Esophagus (tissue), 2 donors: Measurements from ENCODE around the gene UTP14C. TPM values are rescaled to one million over a fixed set of nuclear protein-coding genes. Genes with fewer than 3 reads are reported as not detected.

ENCODE experiments used
- H3K27ac ChIP-seq, 2 donors: one replicate each; pipeline ENCODE4 v1.5.1; 2013; ENCODE audit warnings: low read depth in 2 of 2, mild to moderate bottlenecking in 2 of 2, inconsistent platforms in 1 of 2, low read length in 1 of 2, moderate library complexity in 1 of 2
- H3K27me3 ChIP-seq, 2 donors: one replicate each; pipeline ENCODE4 v1.6.1; 2013; ENCODE audit warnings: low read length in 2 of 2, control low read depth in 1 of 2, mild to moderate bottlenecking in 1 of 2; ENCODE audit not compliant: insufficient read depth in 2 of 2, control insufficient read depth in 1 of 2
- H3K36me3 ChIP-seq, 2 donors: one replicate each; pipeline ENCODE4 v1.6.1; 2013; ENCODE audit warnings: low read length in 1 of 2; ENCODE audit not compliant: control insufficient read depth in 2 of 2, insufficient read depth in 2 of 2
- H3K4me1 ChIP-seq, 2 donors: one replicate each; pipeline ENCODE4 v1.6.1; 2013; ENCODE audit warnings: low read length in 1 of 2; ENCODE audit not compliant: control insufficient read depth in 2 of 2, insufficient read depth in 2 of 2
- H3K4me3 ChIP-seq, 2 donors: one replicate each; pipeline ENCODE4 v1.5.1; 2013; ENCODE audit warnings: low read length in 2 of 2, mild to moderate bottlenecking in 2 of 2, low read depth in 1 of 2, moderate library complexity in 1 of 2
- H3K9me3 ChIP-seq, 2 donors: one replicate each; pipeline ENCODE4 v1.6.1; 2013; ENCODE audit warnings: mild to moderate bottlenecking in 2 of 2, low read depth in 1 of 2, low read length in 1 of 2, moderate library complexity in 1 of 2; ENCODE audit not compliant: control insufficient read depth in 2 of 2, insufficient read depth in 1 of 2
- WGBS, 2 donors: extraction: QIAGEN DNeasy Blood & Tissue Kit; methylation state at CpG; one replicate each; pipeline ENCODE4 v1.1.7; 2013; 5-methylcytosine and 5-hydroxymethylcytosine counted together
- polyA plus RNA-seq, 2 donors: library from polyadenylated mRNA; stranded (reverse); fragments of 200-250 nt; gene quantifications; one replicate each; pipeline ENCODE4 v1.2.3, GENCODE V29; 2013
- donor health status: healthy with polysubstance abuse.
- donor health status: Bipolar disorder and iron deficiency.

UTP14C gene
- polyA plus RNA-seq, 2 donors: 1.7 to 3.1 TPM

DNA sequence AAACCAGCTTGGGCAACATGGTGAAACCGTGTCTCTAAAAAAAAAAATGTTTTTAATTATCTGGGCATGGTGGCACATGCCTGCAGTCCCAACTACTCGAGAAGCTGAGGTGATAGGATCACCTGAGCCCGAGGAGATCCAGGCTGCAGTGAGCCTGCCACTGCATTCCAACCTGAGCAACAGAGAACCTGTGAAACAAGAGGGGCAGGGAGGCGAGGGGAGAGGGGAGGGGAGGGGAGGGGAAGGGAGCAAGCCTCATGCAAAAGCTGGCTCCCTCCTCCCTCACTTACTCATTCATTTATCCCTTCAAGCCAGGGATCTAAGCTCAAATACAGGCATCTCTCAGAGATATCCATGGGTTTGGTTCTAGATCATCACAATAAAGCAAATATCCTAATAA lies 22.1 kb upstream of the UTP14C start:
- Histone ChIP-seq H3K27me3 (no peaks in the 10 kb centered on the region), H3K27ac (no peak overlapping the region), H3K4me1 (peaks cover 0 to 3% of the 10 kb centered on the region in 2 donors), H3K9me3 (no peaks in the 10 kb centered on the region), H3K36me3 (no peaks in the 10 kb centered on the region), H3K4me3 (no peak overlapping the region)
- 41 to 50% methylated on average over 3 of the region's 4 CpGs for WGBS, 2 donors

- Histone ChIP-seq H3K36me3 (no peaks in the 10 kb centered on the region), H3K9me3 (no peaks in the 10 kb centered on the region), H3K4me3 (no peak overlapping the region), H3K4me1 (peaks cover 0 to 3% of the 10 kb centered on the region in 2 donors), H3K27ac (no peak overlapping the region), H3K27me3 (no peaks in the 10 kb centered on the region)
- 74 to 89% methylated on average over 4 of the region's 4 CpGs for WGBS, 2 donors
Observed at GRCh38 chr13:52003541-52003940, 20.9 kb upstream of the UTP14C start.

DNA sequence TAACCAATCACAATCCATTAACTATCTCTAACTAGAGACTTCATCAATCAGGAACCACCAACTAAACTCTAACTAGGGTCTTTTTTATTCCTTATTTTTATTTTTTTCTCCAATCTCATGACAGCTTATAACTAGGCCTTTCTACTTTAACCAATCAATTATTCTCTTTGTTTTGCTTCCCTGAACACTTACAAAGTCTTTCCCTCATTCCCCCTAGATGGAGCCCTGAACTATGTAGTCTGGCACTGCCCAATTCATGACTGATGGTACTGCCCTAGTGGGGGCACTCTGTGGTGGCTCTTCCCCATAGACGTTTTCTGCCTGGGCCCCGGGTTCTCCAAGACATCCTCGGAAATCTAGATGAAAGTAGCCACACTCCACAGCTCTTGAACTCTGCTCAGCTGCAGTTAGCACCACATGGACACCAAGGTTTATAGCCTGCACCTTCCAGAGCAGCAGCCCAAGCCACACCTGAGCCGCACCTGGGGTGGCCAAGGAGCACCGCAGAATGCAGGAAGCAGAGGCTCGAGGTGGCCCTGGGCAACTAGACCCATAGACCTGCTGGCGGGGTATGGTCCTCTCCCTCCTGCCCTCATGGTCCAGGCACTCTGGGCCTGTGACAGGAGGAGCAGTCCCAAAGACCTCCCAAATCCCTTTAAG lies 19.9 kb upstream of the UTP14C start:
- no peak overlapping the region for H3K27ac ChIP-seq
- H3K4me3 ChIP-seq: no peak overlapping the region
- H3K36me3 ChIP-seq: no peaks in the 10 kb centered on the region
- no peaks in the 10 kb centered on the region for H3K9me3 ChIP-seq
- H3K4me1 ChIP-seq: peaks cover 0 to 1% of the 10 kb centered on the region in 2 donors
- H3K27me3 ChIP-seq: no peaks in the 10 kb centered on the region
- WGBS, 2 donors: 72 to 82% methylated on average over 7 of the region's 7 CpGs

GRCh38 chr13:52005841-52006522 lies 18.5 kb upstream of the UTP14C start:
- H3K4me1 ChIP-seq: no peaks in the 10 kb centered on the region
- no peaks in the 10 kb centered on the region for H3K27me3 ChIP-seq
- H3K27ac ChIP-seq: no peak overlapping the region
- 86 to 87% methylated on average over 13 of the region's 13 CpGs for WGBS, 2 donors
- no peaks in the 10 kb centered on the region for H3K36me3 ChIP-seq
- H3K9me3 ChIP-seq: no peaks in the 10 kb centered on the region
- H3K4me3 ChIP-seq: no peak overlapping the region

- whole genome bisulfite sequencing, 2 donors: 82 to 84% methylated on average over 8 of the region's 8 CpGs
- Histone ChIP-seq H3K27ac (no peak overlapping the region), H3K4me1 (no peaks in the 10 kb centered on the region), H3K27me3 (no peaks in the 10 kb centered on the region), H3K9me3 (no peaks in the 10 kb centered on the region), H3K36me3 (no peaks in the 10 kb centered on the region), H3K4me3 (no peak overlapping the region)
Observed at GRCh38 chr13:52006523-52007245, 17.8 kb upstream of the UTP14C start.

GRCh38 chr13:52009946-52010345 lies 14.5 kb upstream of the UTP14C start:
- no peaks in the 10 kb centered on the region for H3K36me3 ChIP-seq
- H3K4me3 ChIP-seq: no peak overlapping the region
- 62 to 67% methylated on average over 6 of the region's 6 CpGs for WGBS, 2 donors

DNA sequence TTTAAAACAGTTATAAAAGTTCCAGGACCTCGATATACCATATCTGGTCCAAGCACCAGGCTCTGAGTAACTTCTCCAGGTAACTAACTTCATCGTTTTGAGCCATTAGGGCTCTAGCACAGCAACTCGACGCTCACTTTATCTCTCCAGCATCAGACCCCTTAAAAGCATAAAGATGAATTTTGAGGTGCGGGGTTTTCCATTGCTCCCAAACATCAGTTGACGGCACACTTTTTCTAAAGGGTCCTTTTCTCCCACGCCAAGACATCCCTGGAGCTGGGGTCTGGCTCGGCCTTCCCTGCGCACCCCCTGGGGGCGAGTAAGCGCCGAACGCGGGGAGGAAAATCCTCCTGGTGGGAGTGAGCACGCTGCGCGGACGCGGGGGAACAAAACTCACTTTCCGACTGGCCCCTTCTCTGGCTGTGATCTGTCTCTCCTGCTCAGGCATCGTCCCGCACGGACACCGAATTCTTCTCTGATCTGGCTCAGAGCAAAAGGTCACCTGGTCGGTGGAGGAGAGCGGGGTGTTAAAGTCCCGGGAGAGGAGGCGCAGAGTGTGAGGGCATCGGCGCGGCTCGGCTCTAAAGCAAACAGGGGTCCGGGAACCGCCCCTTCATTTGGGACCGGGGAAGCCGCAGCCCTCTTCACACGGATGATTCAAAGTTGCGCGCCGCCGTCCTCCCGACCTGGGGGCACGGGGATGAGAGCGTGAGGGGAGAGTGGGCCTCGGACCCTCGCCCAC lies 13.4 kb upstream of the UTP14C start, which contains the start of gene ATP7B:
TSS of gene ATP7B (minus strand) at position 561 of the 742 bp plus-strand sequence. CDS start at position 448, 113 bp downstream.
- H3K4me3 ChIP-seq: peak within 1 kb of the TSS; percentile 82 to 90
- 5% methylated on average over 46 of the region's 46 CpGs for WGBS, 2 donors
- H3K27ac ChIP-seq: peak within 1 kb of the TSS; percentile 29 to 74
- no peaks in the 10 kb centered on the region for H3K36me3 ChIP-seq
- H3K9me3 ChIP-seq: no peaks in the 10 kb centered on the region
- no peaks in the 10 kb centered on the region for H3K27me3 ChIP-seq
- H3K4me1 ChIP-seq: no peaks in the 10 kb centered on the region

More at GRCh38 chr13:52009946-52010345, 14.5 kb upstream of the UTP14C start:
- Histone ChIP-seq H3K27ac (no peak overlapping the region), H3K27me3 (no peaks in the 10 kb centered on the region), H3K4me1 (no peaks in the 10 kb centered on the region), H3K9me3 (no peaks in the 10 kb centered on the region)

GRCh38 chr13:52011632-52012511 lies 12.6 kb upstream of the UTP14C start, which contains the start of gene ALG11:
Gene ALG11 (plus strand): TSS chr13:52012398. CDS start chr13:52012419, 21 bp downstream.
- no peaks in the 10 kb centered on the region for H3K27me3 ChIP-seq
- peak within 1 kb of the TSS; percentile 82 to 90 for H3K4me3 ChIP-seq
- H3K4me1 ChIP-seq: no peaks in the 10 kb centered on the region
- no peaks in the 10 kb centered on the region for H3K36me3 ChIP-seq
- H3K9me3 ChIP-seq: no peaks in the 10 kb centered on the region
- 0 to 1% methylated on average over 76 to 82 of the region's 82 CpGs for WGBS, 2 donors
- H3K27ac ChIP-seq: peak within 1 kb of the TSS; percentile 29 to 74
